HPDE6-E6E7 (cell line): ENCODE results near the gene TRIM71.
"Not testable (repeated sequence)": the region's sequence is repeated elsewhere in the genome, so short reads cannot be mapped to it uniquely, and the experiment has no call there.

Experiments used
- DNase-seq: peaks from one replicate; pipeline ENCODE4 v3.0.0; 2011; ENCODE audit warnings: missing footprints; ENCODE audit errors: extremely low spot score

The TRIM71 gene

GRCh38 chr3:32817558-32818228, at the start of gene TRIM71:
TSS of gene TRIM71 (plus strand) at chr3:32817997. CDS start at chr3:32818081, 84 bp downstream.
- no peak for DNase-seq

- no peak for DNase-seq
Observed at GRCh38 chr3:32778389-32778788, 39.4 kb upstream of the TRIM71 start.

- no peak for DNase-seq
Observed at GRCh38 chr3:32780071-32780734, 37.6 kb upstream of the TRIM71 start.

- DNase-seq = no peak
Observed at GRCh38 chr3:32780735-32781210, 37.0 kb upstream of the TRIM71 start.

GRCh38 chr3:32781211-32781968, 36.4 kb upstream of the TRIM71 start:
- DNase-seq = peak; percentile 29

- not testable (repeated sequence) for DNase-seq
Observed at GRCh38 chr3:32781969-32782270, 35.9 kb upstream of the TRIM71 start.

GRCh38 chr3:32782407-32782806, 35.4 kb upstream of the TRIM71 start:
- no peak for DNase-seq

GRCh38 chr3:32791833-32792232, 26.0 kb upstream of the TRIM71 start:
- DNase-seq = no peak

GRCh38 chr3:32794487-32795308, 23.1 kb upstream of the TRIM71 start:
- no peak for DNase-seq

- not testable (repeated sequence) for DNase-seq
Observed at GRCh38 chr3:32796384-32796950, 21.3 kb upstream of the TRIM71 start.

- DNase-seq = no peak
Observed at GRCh38 chr3:32797776-32798175, 20.0 kb upstream of the TRIM71 start.

- DNase-seq = not testable (repeated sequence)
Observed at GRCh38 chr3:32801440-32801839, 16.4 kb upstream of the TRIM71 start.

GRCh38 chr3:32813180-32813579, 4.6 kb upstream of the TRIM71 start:
- no peak for DNase-seq

- no peak for DNase-seq
Observed at GRCh38 chr3:32814361-32814760, 3.4 kb upstream of the TRIM71 start.

- DNase-seq = no peak
Observed at GRCh38 chr3:32815841-32816438, 1.9 kb upstream of the TRIM71 start.

GRCh38 chr3:32816439-32817256, 1.1 kb upstream of the TRIM71 start:
- no peak for DNase-seq

- DNase-seq = no peak
Observed at GRCh38 chr3:32817257-32817557, 590 bp upstream of the TRIM71 start.

GRCh38 chr3:32818229-32818969, 602 bp downstream of the TRIM71 start:
- no peak for DNase-seq

- no peak for DNase-seq
Observed at GRCh38 chr3:32818970-32819511, 1.2 kb downstream of the TRIM71 start.
